NCI-H510A (cell line): ENCODE measurements around the gene MCCC1.
"Not testable (repeated sequence)": the region's sequence is repeated elsewhere in the genome, so short reads cannot be mapped to it uniquely, and the experiment has no call there.

Source experiments
- DNase-seq: peaks from one replicate; lab custom pipeline; 2025; lab: John Stamatoyannopoulos, UW

MCCC1 gene

DNA sequence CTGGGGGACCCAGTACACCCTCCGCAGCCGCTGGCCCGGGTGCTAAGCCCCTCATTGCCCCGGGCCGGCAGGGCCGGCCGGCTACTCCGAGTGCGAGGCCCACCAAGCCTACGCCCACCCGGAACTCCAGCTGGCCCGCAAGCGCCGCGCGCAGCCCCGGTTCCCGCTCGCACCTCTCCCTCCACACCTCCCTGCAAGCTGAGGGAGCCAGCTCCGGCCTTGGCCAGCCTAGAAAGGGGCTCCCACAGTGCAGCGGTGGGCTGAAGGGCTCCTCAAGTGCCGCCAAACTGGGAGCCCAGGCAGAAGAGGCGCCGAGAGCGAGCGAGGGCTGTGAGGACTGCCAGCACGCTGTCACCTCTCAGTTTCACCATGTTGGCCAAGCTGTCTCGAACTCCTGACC lies 4.7 kb upstream of the MCCC1 start:
- not testable (repeated sequence) for DNase-seq

DNA sequence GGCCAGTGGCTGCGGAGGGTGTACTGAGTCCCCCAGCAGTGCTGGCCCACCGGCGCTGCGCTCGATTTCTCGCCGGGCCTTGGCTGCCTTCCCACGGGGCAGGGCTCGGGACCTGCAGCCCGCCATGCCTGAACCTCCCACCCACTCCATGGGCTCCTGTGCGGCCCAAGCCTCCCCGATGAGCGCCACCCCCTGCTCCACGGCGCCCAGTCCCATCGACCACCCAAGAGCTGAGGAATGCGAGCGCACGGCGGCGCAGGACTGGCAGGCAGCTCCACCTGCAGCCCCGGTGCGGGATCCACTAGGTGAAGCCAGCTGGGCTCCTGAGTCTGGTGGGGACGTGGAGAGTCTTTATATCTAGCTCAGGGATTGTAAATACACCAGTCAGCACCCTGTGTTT lies 1.7 kb upstream of the MCCC1 start:
- not testable (repeated sequence) for DNase-seq

DNA sequence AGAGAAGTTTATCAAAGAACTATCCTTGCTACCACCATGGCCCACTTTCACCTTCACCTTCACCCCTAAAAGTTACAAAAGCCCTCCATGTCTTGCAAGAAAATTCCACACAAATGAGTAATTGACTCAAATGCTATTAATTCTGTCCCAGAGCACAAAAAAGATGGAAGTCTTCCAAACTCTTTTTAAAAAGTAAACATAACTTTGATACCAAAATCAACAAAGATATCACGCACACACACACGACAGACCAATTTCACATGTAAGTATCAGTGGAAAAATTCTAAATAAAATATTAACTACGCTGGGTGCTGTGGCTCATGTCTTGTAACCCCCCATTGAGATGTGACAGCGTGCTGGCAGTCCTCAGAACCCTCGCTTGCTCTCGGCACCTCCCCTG lies 1.1 kb upstream of the MCCC1 start:
- DNase-seq: no peak

DNA sequence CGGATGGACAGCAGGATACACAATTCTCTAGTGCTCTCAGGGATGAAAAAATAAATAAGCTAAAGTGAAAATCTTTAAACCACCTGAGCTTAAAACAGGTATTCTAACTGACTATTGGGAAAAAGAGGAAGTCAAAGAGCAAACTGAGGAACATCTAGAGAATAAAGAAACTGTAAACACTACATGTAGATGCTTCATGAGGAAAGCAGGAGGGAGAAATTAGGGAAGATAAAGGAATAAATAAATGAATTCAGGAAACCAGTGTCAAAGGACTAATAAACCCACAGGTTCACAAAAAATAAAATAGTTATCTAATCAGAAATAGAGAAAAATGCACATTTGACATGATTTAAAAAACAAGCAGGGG lies 525 bp upstream of the MCCC1 start:
- no peak for DNase-seq

DNA sequence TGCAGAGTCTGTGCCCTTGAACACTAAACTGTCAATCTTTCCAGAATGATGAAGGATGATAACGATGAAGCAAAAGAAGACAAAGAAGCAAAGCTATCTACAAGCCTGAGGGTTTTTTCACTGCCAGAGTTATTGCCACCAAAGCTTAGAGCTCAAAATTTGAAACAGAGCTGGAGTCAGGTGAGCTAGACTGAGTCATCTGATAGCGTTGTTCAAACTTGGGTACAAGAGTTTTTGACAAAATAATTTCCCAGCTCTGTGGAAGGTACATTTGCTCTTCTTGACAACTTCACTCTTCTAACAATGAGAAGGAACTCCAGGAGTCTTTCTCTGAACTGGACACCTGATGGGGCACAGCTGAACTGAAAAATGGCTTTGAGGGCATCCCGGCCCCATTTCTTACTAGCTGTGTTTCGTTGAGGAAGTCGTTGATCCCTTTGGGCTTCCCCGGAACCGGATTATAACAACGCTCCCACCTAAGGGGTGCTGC lies 715 bp downstream of the MCCC1 start:
- DNase-seq: no peak

DNA sequence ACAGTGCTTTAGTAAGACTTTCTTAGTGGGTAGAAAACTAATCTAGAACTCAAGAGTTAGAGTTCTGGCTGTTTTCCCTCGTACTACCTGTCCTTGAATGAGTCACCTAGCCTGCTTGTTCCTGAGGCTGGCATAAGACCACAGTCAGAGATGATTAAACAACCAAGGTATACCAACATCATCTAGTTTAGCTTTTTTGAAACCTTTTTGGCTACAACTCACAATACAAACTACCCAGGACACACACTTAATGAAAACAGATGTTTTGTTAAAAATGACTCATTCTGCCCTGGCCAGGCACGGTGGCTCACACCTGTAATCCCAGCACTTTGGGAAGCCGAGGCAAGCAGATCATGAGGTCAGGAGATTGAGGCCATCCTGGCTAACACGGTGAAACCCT lies 4.6 kb downstream of the MCCC1 start:
- no peak for DNase-seq

DNA sequence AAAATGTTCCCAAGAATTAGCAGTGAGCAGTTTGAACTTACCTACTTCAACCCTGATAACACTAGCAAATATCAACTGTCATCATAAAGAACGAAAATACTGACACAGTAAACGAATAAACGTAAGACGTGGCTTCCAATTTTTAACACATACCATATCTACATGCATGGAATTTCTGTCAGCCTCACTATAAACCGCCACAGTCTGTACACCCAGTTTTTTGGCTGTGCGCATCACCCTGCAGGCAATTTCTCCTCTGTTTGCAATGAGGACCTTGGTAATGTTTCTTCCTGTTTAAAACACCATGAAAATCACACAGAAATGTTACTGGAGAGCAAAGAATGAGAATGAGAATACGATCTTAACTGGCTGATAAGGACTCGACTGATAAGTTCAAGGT lies 7.0 kb downstream of the MCCC1 start:
- DNase-seq: no peak

DNA sequence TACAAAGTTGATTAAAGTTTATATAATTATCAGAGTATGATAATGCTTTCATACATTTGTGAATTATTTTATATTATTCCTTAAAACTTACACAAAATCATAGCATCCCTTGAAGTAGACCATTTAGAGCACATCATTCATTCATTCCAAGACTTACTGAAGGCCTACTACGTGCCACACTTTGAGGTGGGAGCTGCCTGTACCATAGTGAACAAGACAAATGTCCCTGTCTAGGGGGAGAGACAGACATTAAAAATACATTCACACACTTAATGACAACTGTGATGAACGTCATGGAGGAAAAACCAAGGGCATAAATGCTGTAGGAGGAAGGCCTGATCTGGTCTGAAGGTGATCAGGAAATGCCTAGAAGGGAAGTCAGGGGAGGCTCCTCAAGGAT lies 12.1 kb downstream of the MCCC1 start:
- DNase-seq: no peak

DNA sequence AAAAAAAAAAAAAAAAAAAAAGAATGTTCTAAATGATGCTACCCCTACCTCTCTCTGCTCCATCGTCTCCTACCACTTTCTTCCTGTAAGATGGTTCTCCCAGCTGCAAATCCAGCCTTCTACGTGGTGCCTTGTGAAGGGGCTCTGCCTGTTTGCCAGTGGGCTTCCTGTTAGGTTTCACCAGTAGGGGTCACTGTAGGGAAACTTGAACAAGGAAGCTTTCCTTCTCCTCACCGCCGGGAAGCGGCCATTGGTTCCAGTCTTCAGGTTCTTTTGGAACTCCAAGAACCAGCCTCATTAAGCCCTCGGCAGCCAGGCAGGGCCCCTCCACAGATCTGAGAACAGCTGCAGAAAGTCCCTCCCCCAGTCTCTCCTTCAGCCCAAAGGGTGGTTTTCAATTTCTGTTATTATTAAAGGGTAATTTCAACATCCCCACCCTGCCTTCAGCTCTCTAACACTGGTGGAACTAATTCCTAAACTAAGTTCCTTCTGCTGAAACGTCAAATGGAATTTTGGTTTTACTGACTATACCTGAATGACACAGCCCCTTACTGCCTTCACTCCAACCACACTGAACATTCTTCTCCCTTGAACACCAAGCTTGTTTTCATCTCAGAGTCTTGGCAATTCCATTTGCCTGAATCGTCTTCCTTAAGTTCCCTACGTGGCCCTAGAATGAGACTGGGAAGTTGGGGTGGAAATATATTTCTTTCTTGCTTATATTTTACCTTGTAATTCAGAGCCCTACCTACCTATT lies 13.5 kb downstream of the MCCC1 start:
- DNase-seq: no peak

DNA sequence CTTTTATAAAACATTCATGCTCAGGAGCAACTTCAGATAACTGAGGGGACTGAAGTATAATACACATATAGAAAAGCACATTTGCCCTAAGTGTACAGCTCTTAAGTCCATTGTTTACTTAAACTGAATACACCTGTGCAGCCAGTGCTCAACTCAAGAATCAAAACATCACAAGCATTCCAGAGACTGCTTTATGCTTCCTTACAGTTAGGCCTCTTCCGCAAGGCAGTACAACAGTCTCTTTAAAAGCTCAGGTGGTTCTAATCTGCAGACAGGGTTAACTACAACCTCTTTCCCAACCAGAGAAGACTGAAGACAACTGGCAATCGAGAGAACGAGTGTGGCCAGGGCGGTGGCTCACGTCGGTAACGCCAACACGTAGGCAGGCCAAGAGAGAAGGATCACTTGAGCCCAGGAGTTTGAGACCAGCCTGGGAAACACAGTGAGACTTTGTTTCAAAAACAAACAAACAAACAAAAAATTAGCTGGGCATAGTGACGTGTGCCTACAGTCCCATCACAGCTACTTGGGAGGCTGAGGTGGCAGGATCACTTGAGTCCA lies 16.9 kb downstream of the MCCC1 start:
- DNase-seq: peak; percentile 11

DNA sequence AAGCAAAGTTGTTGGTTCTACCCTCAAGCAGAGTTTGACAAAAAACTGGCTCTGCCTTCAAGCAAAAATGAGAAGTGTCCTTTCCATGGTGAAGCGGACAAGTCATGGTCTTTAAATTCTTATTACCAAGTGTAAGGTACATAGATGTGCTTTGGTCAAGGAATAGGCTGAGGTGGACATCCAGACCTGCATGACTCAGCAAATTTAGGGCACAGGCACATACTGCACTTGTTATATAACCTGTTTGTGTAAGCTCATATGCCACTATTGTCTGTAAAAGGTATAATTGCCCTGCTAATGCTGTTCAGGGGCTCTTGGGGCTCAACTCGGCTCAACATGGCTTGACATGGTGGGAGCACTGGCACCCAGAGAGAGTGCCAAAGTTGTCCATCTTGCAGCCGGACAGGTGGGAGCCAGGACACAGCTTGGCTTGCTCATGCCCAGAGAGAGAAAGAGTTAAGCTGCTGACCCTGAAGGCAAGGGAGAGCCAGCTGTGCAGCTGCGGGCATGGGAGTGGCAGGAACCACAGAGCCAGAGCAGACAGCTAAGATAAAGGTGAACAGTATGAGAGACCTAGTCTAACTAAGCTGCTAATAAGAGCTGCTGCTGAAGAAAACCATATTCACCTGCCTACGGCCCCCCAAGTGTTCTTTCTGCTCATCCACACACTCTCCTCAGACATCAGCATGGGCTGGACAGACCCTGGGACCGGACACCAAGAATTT lies 17.7 kb downstream of the MCCC1 start:
- DNase-seq: no peak

DNA sequence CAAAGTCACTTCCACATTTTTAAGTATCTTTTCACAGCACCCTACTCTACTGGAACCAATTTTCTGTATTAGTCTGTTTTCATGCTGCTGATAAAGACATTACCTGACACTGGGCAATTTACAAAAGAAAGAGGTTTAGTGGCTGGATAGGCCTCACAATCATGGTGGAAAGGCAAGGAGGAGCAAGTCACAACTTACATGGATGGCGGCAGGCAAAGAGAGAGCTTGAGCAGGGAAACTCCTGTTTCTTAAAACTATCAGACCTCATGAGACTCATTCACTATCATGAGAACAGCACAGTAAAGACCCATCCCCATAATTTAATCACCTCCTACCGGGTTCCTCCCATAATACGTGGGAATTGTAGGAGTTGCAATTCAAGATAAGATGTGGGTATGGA lies 18.7 kb downstream of the MCCC1 start:
- DNase-seq: no peak

DNA sequence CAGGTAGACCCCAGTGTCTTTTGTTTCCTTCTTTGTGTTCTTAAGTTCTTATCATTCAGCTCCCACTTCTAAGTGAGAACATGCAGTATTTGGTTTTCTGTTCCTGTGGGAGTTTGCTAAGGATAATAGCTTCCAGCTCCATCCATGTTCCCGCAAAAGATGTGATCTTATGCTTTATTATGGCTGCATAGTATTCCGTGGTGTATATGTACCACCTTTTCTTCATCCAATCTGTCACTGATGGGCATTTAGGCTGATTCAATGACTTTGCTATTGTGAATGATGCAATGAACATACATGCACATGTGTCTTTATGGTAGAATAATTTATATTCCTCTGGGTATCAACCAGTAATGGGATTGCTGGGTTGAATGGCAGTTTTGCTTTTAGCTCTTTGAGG lies 24.4 kb downstream of the MCCC1 start:
- DNase-seq: no peak

DNA sequence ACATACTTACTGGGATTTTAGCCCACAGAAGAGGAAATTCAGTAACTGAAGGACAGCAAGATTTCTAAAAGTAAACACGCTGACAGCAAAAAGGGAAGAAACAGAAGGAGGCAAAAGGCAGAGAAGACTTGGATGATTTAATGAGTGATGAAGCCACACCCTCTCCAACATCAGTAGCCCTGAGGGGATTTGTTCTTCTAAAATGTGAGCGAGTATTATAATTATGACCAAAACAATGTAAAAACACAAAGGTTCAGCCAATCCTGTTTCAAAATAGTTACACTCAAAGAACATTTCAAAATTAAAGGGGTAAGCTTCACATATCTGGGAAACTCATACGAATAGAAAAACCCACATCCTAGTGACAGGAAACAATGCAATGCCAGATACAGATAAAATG lies 25.0 kb downstream of the MCCC1 start:
- no peak for DNase-seq

DNA sequence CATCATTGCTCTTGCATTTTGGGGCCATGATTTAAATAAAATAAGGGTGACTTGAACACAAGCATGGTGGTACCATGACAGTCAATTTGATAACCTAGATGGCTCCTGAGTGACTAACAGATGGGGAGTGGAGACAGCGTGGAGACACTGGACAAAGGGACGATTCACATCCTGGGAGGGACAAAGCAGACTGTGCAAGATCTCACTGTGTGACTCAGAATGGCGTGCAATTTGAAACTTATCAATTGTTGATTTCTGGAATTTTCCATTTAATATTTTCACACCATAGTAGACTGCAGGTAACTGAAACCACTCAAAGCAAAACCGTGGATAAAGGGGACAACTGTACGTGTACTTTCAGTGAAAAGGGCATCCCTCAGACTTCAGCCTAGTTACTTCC lies 25.5 kb downstream of the MCCC1 start:
- no peak for DNase-seq

DNA sequence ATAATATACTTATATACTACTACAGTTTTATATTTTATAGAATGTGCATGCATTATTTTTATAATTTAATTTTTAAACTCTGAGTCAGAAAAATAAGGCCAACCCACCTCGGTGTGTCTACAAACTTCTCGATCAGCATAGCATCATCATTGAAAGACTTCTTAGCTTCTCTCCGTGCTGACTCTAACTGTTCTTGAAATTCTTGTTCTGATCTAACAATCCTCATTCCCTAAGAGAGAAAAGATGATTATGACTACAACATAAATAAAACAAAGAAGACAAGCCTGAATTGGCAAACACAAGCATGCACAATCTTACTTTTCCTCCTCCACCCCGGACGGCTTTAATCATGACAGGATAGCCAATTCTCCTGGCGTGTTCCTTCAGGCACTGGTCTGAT lies 28.4 kb downstream of the MCCC1 start:
- DNase-seq: no peak

DNA sequence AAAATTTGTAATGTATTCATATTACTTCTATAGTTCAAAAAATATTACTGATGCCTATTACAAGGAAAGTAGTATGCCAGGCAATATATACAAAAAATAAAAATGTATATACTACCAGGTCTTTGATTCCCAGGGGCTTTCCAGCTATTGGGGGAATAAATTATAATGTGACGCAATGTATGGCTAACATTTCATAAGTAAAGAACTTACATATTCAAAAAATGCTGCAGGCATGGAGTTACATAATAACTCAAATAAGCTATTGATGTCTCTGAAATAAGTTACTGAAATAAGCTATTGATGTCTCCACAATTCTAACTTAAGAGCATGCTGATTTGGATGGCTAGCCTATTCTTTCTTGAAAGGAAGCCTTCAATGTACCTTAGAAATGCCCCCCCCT lies 30.2 kb downstream of the MCCC1 start:
- DNase-seq: no peak

DNA sequence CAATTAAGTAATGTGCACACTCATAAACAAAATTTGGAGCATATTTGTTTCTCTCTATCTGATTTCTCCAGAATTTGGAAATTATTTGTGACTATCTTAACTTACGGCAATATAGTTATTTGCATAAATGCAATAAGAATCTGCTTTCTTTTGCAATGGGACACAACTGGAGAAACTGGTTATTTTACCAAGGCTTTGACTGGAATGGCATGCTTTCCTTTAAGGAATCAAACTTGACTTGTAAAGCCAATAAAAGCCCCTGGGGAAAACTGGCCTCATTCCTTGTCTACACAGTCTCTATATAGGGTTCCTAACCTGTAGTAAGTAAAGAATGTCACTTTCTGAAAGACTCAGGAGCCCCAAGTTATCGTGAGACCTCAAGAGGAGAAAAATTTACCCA lies 32.4 kb downstream of the MCCC1 start:
- not testable (repeated sequence) for DNase-seq

DNA sequence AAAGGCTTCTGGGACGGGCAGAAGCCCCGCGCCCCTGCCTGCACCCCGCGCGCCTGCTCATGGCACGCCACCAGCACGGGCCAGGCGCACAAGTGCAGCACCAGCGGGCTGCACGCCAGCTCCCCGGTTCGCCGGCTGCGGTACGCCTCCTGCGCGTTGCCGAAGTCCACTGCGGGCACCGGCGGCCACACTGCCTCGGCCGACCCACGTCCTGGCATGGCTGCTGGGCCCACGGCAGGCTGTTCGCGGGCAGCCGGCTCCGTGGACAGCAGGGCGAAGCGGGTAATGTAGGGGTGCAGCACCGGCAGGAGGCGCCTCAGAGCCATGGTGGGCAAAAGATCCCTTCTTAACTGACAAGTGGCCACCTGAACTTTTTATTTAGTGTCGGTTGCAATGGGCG lies 34.8 kb downstream of the MCCC1 start:
- no peak for DNase-seq

DNA sequence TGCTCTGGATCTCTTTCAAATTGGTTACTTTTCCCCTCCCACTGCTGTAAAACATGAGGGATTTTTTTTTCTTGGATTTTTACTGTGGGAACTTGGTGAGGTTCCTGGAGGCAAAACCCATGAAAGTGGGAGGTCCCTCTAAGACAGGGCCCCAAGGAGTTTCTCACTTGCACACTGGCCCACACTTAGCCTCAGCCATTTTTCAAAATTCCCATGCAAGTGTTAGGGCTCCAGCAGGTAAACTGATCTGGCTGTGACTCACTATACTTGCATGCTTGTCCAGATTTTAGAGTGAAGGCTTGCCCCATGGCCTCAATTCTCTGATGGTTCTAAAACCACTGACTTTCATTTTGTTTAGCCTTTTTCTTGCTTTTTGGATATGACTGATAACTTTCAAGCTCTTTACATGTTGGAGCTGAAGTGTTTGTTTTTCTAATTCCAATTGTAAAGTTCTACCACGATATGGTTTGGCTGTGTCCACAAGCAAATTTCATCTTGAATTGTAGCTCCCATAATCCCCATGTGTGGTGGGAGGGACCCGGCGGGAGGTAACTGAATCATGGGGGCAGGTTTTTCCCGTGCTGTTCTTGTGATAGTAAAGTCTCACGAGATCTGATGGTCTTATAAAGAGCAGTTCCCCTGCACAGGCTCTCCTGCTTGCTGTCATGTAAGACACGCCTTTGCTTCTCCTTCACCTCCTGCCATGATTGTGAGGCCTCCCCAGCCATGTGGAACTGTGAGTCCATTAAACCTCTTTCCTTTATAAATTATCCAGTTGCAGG lies 37.7 kb downstream of the MCCC1 start:
- no peak for DNase-seq

DNA sequence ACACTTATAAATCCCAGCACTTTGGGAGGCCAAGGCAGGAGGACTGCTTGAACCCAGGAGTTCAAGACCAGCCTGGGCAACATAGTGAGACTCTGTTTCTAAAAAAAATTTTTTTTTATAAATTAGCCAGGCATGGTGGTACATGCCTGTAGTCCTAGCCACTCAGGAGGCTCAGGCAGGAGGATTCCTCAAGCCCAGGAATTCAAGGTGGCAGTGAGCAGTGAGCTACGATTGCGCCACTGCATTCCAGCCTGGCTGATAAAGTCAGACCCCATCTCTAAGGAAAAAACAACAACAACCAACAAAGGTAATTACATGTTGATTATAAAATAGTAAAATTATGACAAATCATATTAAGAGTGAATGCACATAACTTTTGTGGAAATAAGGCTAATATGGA lies 40.9 kb downstream of the MCCC1 start:
- no peak for DNase-seq

DNA sequence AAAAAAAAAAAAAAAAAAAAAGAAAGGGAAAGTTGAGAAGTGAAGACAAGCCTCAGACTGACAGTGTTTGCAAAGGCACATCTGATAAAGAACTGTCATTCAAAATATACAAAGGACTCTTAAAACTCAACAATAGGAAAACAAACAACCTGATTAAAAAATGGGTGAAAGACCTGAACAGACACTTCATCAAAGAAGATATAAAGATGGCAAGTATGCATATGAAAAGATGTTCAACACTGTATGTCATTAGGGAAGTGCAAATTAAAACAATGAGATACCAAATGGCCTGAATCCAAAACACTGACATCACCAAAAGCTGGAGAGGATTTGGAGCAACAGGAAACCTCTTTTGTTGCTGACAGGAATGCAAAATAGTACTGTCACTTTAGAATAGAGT lies 48.6 kb downstream of the MCCC1 start:
- no peak for DNase-seq

DNA sequence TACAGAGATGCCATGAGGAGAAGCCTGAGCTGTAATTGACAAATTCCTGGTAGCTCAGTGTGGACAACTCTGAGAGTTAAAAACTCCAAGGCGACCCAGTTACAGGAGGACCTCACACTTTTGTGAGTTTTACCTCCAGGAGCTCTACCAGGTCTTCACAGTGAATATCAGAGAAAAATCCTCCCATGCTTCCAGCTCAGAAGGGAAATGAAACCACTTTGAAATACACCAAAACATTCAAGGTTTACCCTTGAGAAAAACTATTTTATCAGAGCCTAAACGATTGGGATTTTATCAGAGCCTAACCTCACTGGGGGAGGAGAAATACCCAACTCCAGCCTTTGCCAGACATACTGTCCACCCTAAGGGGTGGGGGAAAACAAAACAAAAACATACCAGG lies 52.4 kb downstream of the MCCC1 start:
- DNase-seq: no peak
